Endothelial cell (in vitro differentiated cells): Measurements from ENCODE around the gene SLC25A4. TPM values are rescaled to one million over a fixed set of nuclear protein-coding genes. Genes with fewer than 3 reads are reported as not detected.

Source experiments
- DNase-seq: peaks from one replicate; pipeline ENCODE4 v3.0.0; 2021; ENCODE audit warnings: low spot score
- H3K27ac Mint-ChIP-seq: one replicate; pipeline ENCODE4 v1.8.0; 2021; ENCODE audit warnings: mixed read lengths, inconsistent platforms; ENCODE audit not compliant: unreplicated experiment
- H3K27me3 Mint-ChIP-seq: one replicate; pipeline ENCODE4 v1.8.0; 2021; ENCODE audit warnings: mild to moderate bottlenecking, moderate library complexity, mixed read lengths, inconsistent platforms; ENCODE audit not compliant: unreplicated experiment
- H3K36me3 Mint-ChIP-seq: one replicate; pipeline ENCODE4 v1.8.0; 2021; ENCODE audit warnings: mild to moderate bottlenecking, low read depth, mixed read lengths, inconsistent platforms; ENCODE audit not compliant: unreplicated experiment
- H3K4me1 Mint-ChIP-seq: one replicate; pipeline ENCODE4 v1.8.0; 2021; ENCODE audit warnings: mild to moderate bottlenecking, mixed read lengths, inconsistent platforms; ENCODE audit not compliant: unreplicated experiment
- H3K4me3 Mint-ChIP-seq: one replicate; pipeline ENCODE4 v1.8.0; 2021; ENCODE audit warnings: mild to moderate bottlenecking, mixed read lengths, inconsistent platforms; ENCODE audit not compliant: unreplicated experiment
- H3K9me3 Mint-ChIP-seq: one replicate; pipeline ENCODE4 v1.8.0; 2021; ENCODE audit warnings: mixed read lengths, inconsistent platforms; ENCODE audit not compliant: unreplicated experiment
- CTCF ChIP-seq: fragments of 200-600 bp; sonication (generic); IDR thresholded peaks from one replicate; pipeline ENCODE4 v1.5.0; 2021; ENCODE audit warnings: antibody characterized with exemption; ENCODE audit not compliant: unreplicated experiment
- total RNA-seq: library from RNA; stranded (reverse); fragmentation: NEBNext Ultra II Directional; extraction: Animal tissue kit (Norgen Biotek cat#: 25700); gene quantifications from one replicate; pipeline ENCODE4 v1.2.1, GENCODE V29; 2021; ENCODE audit not compliant: unreplicated experiment

The SLC25A4 gene
- total RNA-seq, 1 donor from 2014 or later: 8.9 TPM

GRCh38 chr4:185127021-185127925 is 15.8 kb upstream of the SLC25A4 start:
- Mint-ChIP-seq H3K9me3 (no peaks in the 10 kb centered on the region), H3K27me3 (peaks cover 9% of the 10 kb centered on the region), H3K36me3 (no peaks in the 10 kb centered on the region), H3K27ac (no peak overlapping the region), H3K4me1 (peaks cover 3% of the 10 kb centered on the region), H3K4me3 (peak overlapping the region; percentile 73)
- peak; percentile 28 for DNase-seq
- TF ChIP-seq CTCF: no peak

- Mint-ChIP-seq H3K4me1 (peaks cover 3% of the 10 kb centered on the region), H3K27me3 (peaks cover 7% of the 10 kb centered on the region), H3K9me3 (no peaks in the 10 kb centered on the region), H3K4me3 (peak overlapping the region; percentile 78), H3K27ac (peak overlapping the region; percentile 11), H3K36me3 (no peaks in the 10 kb centered on the region)
- TF ChIP-seq CTCF: peak; percentile 41
- peak; percentile 36 for DNase-seq
Observed at GRCh38 chr4:185128272-185129119, 14.6 kb upstream of the SLC25A4 start.

- Mint-ChIP-seq H3K9me3 (no peaks in the 10 kb centered on the region), H3K27me3 (no peaks in the 10 kb centered on the region), H3K27ac (no peak overlapping the region), H3K36me3 (no peaks in the 10 kb centered on the region), H3K4me3 (no peak overlapping the region), H3K4me1 (peaks cover 10% of the 10 kb centered on the region)
- peak; percentile 93 for TF ChIP-seq CTCF
- DNase-seq: no peak
Observed at GRCh38 chr4:185134307-185134869, 8.7 kb upstream of the SLC25A4 start.

GRCh38 chr4:185137233-185137925 is 5.7 kb upstream of the SLC25A4 start:
- no peak for TF ChIP-seq CTCF
- Mint-ChIP-seq H3K4me3 (no peak overlapping the region), H3K36me3 (no peaks in the 10 kb centered on the region), H3K9me3 (no peaks in the 10 kb centered on the region), H3K4me1 (peaks cover 12% of the 10 kb centered on the region), H3K27ac (no peak overlapping the region), H3K27me3 (peaks cover 1% of the 10 kb centered on the region)
- DNase-seq: no peak
